Measurements from ENCODE around the gene TMIGD1. TPM values are rescaled to one million over a fixed set of nuclear protein-coding genes. Genes with fewer than 3 reads are reported as not detected.
A peak's percentile ranks its signal among the peaks of the same experiment; 100 is the strongest.

The TMIGD1 gene
- total and polyA plus RNA-seq, 10 of the 15 experiments (the other 5 are each of a cell fraction or from before 2014, with no cell fraction given), result not detected

- DNase-seq (ENCODE audit: low read depth, low spot score) (peak; percentile 99), ATAC-seq (peak; percentile 97), FAIRE-seq (peak; percentile 86)
- no TSS peak for BruUV-seq (replicated peaks)
- RAD21 ChIA-PET (ENCODE audit: unreplicated experiment), result interaction anchor here (0.6 to 1.5 kb wide), 16 partner anchors 9 to 571 kb away, joined by 3 to 8 read pairs (median 3); no protein-coding TSS in a partner anchor
- Histone ChIP-seq H3K36me3 (ENCODE audit: control insufficient read depth in 2 of 2, insufficient read depth in 2 of 2, low read length in 1 of 2) (no peaks in the 10 kb centered on the region), H3K4me1 (ENCODE audit: control insufficient read depth, insufficient read depth, low read length) (peaks cover 16% of the 10 kb centered on the region), H4K20me1 (ENCODE audit: control insufficient read depth, insufficient read depth) (no peaks in the 10 kb centered on the region), H3K4me2 (ENCODE audit: control insufficient read depth, insufficient read depth) (peak overlapping the region; percentile 70), H3K27me3 (replicated peaks in 1 of 2; ENCODE audit: control insufficient read depth in 2 of 2, insufficient read depth in 2 of 2, low read length in 1 of 2) (no peaks in the 10 kb centered on the region), H2AFZ (ENCODE audit: control insufficient read depth, low read depth, low read length) (no peak overlapping the region), H3K27ac (ENCODE audit: control insufficient read depth, insufficient read depth) (no peak overlapping the region; the same call in 1 of the 2 replicates), H3K9ac (ENCODE audit: control insufficient read depth, insufficient read depth, low read length) (no peak overlapping the region), H3K9me3 (replicated peaks; ENCODE audit: control insufficient read depth, insufficient read depth, low read length) (peaks cover 6% of the 10 kb centered on the region; the same call in 2 of the 3 replicates), H3K4me3 (no peak overlapping the region), H3K79me2 (ENCODE audit: control insufficient read depth, insufficient read depth, low read length) (no peaks in the 10 kb centered on the region)
- intact Hi-C loops (cut with micrococcal nuclease; ENCODE audit: unreplicated experiment), result no loop called here
- SMC1A ChIA-PET (ENCODE audit: uncharacterized antibody, unreplicated experiment), result interaction anchor here (0.7 to 2.9 kb wide), 12 partner anchors 9 to 189 kb away, joined by 3 to 24 read pairs (median 4); partner anchors contain the start of gene GOSR1
- 0% methylated on average over 1 of the region's 1 CpG for WGBS (ENCODE audit: insufficient coverage, insufficient replicate concordance, low lambda C conversion rate, missing lambda C conversion rate)
- in situ Hi-C loops (cut with MboI), result no loop called here
- POLR2A ChIA-PET, result interaction anchor here (0.6 to 0.8 kb wide), 3 partner anchors 11 to 83 kb away, joined by 3 to 5 read pairs (median 3); no protein-coding TSS in a partner anchor
- CTCF ChIA-PET, result interaction anchor here (0.7 to 1.6 kb wide), 7 partner anchors 13 to 775 kb away, joined by 3 to 8 read pairs (median 4); partner anchors contain the start of gene GOSR1
- TF ChIP-seq KAT2A (conservative IDR thresholded peaks at IDR 0.05; ENCODE audit: control insufficient read depth, low read depth, low read length) (no peak), NR2C1 (IDR thresholded peaks at IDR 0.05) (no peak), BRCA1 (IDR thresholded peaks at IDR 0.05; ENCODE audit: low read depth, low read length) (no peak), IKZF2 (IDR thresholded peaks at IDR 0.05) (peak; percentile 99), POLR2A (IDR thresholded peaks at IDR 0.05; ENCODE audit: low read depth, low read length) (no peak), NRF1 (conservative IDR thresholded peaks at IDR 0.05; ENCODE audit: low read depth, low read length) (no peak), ZNF207 (IDR thresholded peaks at IDR 0.05; ENCODE audit: borderline replicate concordance) (no peak), EGR1 (IDR thresholded peaks at IDR 0.05; ENCODE audit: borderline replicate concordance in 1 of 2, low read depth in 2 of 2, low read length in 2 of 2) (peak in 1 of 2 experiments; percentile 77; a peak in 1 of 3 replicates), NKRF (conservative IDR thresholded peaks at IDR 0.05) (no peak), DPF2 (IDR thresholded peaks at IDR 0.05) (peak; percentile 95), NFIC (IDR thresholded peaks at IDR 0.05; ENCODE audit: low read depth, low read length) (peak; percentile 88), CREM (IDR thresholded peaks at IDR 0.05; ENCODE audit: low read depth) (peak; percentile 74; the same call in 1 of the 2 replicates), BCL3 (IDR thresholded peaks at IDR 0.05; ENCODE audit: borderline replicate concordance, insufficient read depth, low read depth, low read length, poor library complexity, severe bottlenecking) (no peak), ATF3 (IDR thresholded peaks at IDR 0.05; ENCODE audit: borderline replicate concordance, extremely low read depth, low read depth, low read length) (no peak), SREBF1 (IDR thresholded peaks at IDR 0.05; ENCODE audit: low read length) (no peak), ASH2L (IDR thresholded peaks at IDR 0.05; ENCODE audit: borderline replicate concordance, low read depth) (no peak), HDAC6 (IDR thresholded peaks at IDR 0.05; ENCODE audit: unreplicated experiment) (no peak), E2F8 (IDR thresholded peaks at IDR 0.05; ENCODE audit: low read depth, partially characterized antibody) (no peak)
Observed at GRCh38 chr17:30363715-30364202, 29.9 kb upstream of the TMIGD1 start.

Data from GM12878 (cell line).